ENCODE results near the gene SLC25A36. TPM values are rescaled to one million over a fixed set of nuclear protein-coding genes. Genes with fewer than 3 reads are reported as not detected.

The SLC25A36 gene
- total and polyA plus RNA-seq, 2 donors (not counting 3 experiments of a cell fraction or from before 2014, with no cell fraction given) = 17.7 to 38.8 TPM

DNA sequence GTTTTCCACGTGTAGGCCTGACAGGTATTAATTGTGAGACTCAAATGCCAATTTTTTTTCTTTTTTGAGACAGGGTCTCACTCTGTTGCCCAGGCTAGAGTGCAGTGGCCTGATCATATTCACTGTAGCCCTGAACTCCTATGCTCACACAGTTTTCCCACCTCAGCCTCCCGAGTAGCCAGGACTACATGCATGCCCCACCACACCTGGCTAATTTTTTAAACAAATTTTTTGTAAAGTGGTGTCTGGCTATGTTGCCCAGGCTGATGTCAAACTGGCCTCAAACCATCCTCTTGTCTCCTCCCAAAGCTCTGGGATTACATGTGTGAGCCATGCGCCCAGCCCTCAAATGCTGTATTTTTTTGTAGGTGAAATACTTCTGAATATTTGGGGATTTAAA lies 14.0 kb downstream of the SLC25A36 start:
- BruUV-seq (replicated peaks) = no TSS peak
- CTCF ChIA-PET = no interaction called here
- no peak overlapping the region for H3K9ac ChIP-seq (replicated peaks; ENCODE audit: extremely low read depth, insufficient read depth, low read length)

More for the DNA sequence above, 14.0 kb downstream of the SLC25A36 start:
- POLR2A ChIA-PET = no interaction called here
- no peak overlapping the region for H3K27ac ChIP-seq (ENCODE audit: insufficient read depth, low read depth, low read length)
- H2AFZ ChIP-seq (ENCODE audit: low read depth, low read length) = no peak overlapping the region
- H3K9me1 ChIP-seq (replicated peaks; ENCODE audit: control insufficient read depth, extremely low read depth, insufficient read depth, low read length) = no peaks in the 10 kb centered on the region
- no peaks in the 10 kb centered on the region for H3K9me3 ChIP-seq (replicated peaks; ENCODE audit: control insufficient read depth, insufficient read depth, low read length)
- intact Hi-C loops (cut with micrococcal nuclease) (no loop called here), dilution Hi-C loops (cut with MboI; ENCODE audit: extremely low pct_ligation_motif_present, low sequenced_read_pairs) (no loop called here)
- TF ChIP-seq, protein P1, sequence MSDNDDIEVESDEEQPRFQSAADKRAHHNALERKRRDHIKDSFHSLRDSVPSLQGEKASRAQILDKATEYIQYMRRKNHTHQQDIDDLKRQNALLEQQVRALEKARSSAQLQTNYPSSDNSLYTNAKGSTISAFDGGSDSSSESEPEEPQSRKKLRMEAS (IDR thresholded peaks at IDR 0.05; ENCODE audit: insufficient read depth, insufficient read length) = no peak
- TF ChIP-seq GATA2 (IDR thresholded peaks at IDR 0.05; ENCODE audit: insufficient read depth, insufficient read length, low read depth, low read length) (no peak), FOS (IDR thresholded peaks at IDR 0.05; ENCODE audit: borderline replicate concordance, insufficient read depth, low read length) (no peak), POLR2A (IDR thresholded peaks at IDR 0.05; ENCODE audit: low read depth, low read length) (no peak), EZH2 (IDR thresholded peaks at IDR 0.05; ENCODE audit: borderline replicate concordance, low read depth, low read length, severe bottlenecking) (no peak), POLR2AphosphoS5 (IDR thresholded peaks at IDR 0.05; ENCODE audit: insufficient read depth, low read depth, low read length) (no peak), MYC (IDR thresholded peaks at IDR 0.05; ENCODE audit: low read depth, low read length) (no peak), JUN (IDR thresholded peaks at IDR 0.05; ENCODE audit: borderline replicate concordance, insufficient read depth, insufficient read length, low read depth) (no peak)
- TF ChIP-seq, protein P2, sequence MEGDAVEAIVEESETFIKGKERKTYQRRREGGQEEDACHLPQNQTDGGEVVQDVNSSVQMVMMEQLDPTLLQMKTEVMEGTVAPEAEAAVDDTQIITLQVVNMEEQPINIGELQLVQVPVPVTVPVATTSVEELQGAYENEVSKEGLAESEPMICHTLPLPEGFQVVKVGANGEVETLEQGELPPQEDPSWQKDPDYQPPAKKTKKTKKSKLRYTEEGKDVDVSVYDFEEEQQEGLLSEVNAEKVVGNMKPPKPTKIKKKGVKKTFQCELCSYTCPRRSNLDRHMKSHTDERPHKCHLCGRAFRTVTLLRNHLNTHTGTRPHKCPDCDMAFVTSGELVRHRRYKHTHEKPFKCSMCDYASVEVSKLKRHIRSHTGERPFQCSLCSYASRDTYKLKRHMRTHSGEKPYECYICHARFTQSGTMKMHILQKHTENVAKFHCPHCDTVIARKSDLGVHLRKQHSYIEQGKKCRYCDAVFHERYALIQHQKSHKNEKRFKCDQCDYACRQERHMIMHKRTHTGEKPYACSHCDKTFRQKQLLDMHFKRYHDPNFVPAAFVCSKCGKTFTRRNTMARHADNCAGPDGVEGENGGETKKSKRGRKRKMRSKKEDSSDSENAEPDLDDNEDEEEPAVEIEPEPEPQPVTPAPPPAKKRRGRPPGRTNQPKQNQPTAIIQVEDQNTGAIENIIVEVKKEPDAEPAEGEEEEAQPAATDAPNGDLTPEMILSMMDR (IDR thresholded peaks at IDR 0.05; ENCODE audit: extremely low read depth in 1 of 2, insufficient read depth in 1 of 2, low read depth in 1 of 2, low read length in 2 of 2) = no peak
- H3K79me2 ChIP-seq (ENCODE audit: control insufficient read depth, insufficient read depth, low read length) = peaks cover 55% of the 10 kb centered on the region
- FAIRE-seq = no peak
- H3K4me3 ChIP-seq (replicated peaks in 1 of 3; ENCODE audit: insufficient read depth in 1 of 3, low read depth in 1 of 3, low read length in 3 of 3) = no peak overlapping the region
- H3K36me3 ChIP-seq (ENCODE audit: control insufficient read depth in 2 of 2, extremely low read depth in 1 of 2, insufficient read depth in 2 of 2, low read length in 2 of 2) = no peaks in the 10 kb centered on the region
- no peaks in the 10 kb centered on the region for H3K27me3 ChIP-seq (ENCODE audit: control insufficient read depth in 2 of 2, insufficient read depth in 2 of 2, low read length in 2 of 2)
- peaks cover 2% of the 10 kb centered on the region for H4K20me1 ChIP-seq (replicated peaks; ENCODE audit: control insufficient read depth, extremely low read depth, insufficient read depth, low read length)
- H3K4me2 ChIP-seq (ENCODE audit: insufficient read depth, low read length) = no peak overlapping the region
- no peaks in the 10 kb centered on the region for H3K4me1 ChIP-seq (ENCODE audit: control insufficient read depth, extremely low read depth, insufficient read depth, low read length)
- no peak for DNase-seq (ENCODE audit: low read depth, low spot score)

Data from endothelial cell of umbilical vein (primary cell).